Stimulated activated naive CD8-positive, alpha-beta T cell treated with anti-CD3 and anti-CD28 coated beads, Interleukin-15, Interleukin-2, amounts not matched to agents 100 U/mL and 50 U/mL, for 24 hours (primary cell): ENCODE results near the gene SP3.

Experiments
- ATAC-seq: fragments of 150-1000 bp; cut with Tn5 transposase; one replicate; pipeline ENCODE4 v1.10.0; 2021
- DNase-seq: peaks from one replicate; pipeline ENCODE4 v3.0.0; 2021

SP3 gene

DNA sequence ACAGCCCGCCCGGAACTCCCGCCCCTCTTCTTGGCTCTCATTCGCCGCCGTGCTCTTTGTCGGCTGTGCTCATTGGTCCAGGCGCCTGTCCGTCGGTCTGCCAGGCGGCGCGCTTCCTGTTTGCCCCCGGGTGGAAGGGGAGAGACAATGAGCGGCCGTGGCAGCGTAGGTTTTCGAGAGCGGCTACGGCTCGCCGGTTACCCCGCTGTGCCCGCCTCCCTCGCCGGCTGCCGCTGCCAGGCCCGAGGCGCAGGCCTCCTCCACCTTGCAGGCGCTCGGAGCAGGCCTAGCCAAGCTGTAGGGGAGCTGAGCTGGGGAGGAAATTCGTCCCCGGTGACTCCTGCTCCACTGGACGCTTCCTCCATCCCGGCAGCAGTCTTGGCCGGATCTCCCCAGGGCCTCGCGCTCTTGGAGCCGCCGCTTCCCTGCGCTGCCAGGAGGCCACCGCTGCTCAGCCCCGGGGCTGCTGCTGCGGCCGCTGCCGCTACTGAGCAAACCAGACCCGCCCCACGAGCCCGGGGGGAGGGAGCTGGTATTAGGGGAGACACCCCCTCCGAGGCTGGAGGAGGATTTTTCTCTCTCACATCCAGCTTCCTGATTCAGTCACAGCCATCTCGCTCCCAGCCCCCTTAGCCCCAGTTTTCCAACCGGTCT lies at the start of gene SP3:
Gene SP3, minus strand, starts transcription at position 2 of the 654 bp plus-strand sequence. CDS start 202 bp downstream, outside the sequence.
- peak; percentile 96 for DNase-seq
- peak; percentile 81 for ATAC-seq

DNA sequence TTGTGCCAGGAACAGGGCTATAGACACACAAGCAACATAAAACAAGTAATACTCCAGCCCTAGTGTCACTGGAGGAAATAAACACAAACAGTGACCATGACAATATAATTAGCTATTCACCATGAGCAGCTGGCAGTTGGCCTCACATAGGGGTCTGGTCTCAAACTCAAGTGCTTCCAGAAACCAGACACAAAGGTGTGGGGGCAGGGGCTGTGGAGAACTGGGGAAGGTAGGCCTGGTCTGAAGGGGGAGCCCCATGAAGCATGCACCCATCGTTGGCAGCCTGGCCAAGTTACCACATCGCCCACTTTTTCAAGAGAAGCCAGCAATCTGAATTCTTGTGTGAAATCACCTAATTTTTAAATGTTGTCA lies 49.5 kb upstream of the SP3 start:
- no peak for ATAC-seq
- DNase-seq: no peak

DNA sequence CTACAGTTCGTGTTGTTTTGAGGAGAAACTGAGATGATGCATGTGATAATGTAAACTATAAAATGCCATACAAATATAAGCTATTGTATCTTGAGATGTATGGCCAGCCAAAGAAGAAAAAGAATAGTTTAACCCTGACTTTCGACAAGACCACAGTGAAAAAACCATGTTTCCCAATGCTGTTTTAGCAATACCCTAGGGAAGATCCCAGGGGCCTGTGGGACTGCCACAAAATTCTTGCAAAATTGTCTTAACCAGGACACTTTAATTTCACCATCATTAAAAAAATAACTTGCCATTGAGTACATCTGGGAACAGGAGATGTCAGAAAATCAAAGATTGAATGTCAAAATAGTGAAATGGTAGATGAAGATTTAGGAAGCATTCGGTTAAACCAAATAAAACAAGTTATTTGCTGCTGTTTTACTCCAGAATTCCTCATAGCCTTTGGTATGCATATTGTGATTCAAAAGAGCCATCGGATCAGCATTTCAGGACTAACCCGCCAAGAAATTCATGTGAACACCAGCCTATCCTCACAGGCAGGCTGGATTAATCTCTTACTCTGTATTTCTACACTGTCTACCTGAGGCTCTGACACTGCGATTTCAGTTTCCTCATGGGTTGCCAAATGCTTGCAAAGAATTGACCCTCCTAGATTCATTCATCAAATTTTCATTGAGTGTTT lies 49.0 kb upstream of the SP3 start:
- ATAC-seq: no peak
- DNase-seq: no peak

DNA sequence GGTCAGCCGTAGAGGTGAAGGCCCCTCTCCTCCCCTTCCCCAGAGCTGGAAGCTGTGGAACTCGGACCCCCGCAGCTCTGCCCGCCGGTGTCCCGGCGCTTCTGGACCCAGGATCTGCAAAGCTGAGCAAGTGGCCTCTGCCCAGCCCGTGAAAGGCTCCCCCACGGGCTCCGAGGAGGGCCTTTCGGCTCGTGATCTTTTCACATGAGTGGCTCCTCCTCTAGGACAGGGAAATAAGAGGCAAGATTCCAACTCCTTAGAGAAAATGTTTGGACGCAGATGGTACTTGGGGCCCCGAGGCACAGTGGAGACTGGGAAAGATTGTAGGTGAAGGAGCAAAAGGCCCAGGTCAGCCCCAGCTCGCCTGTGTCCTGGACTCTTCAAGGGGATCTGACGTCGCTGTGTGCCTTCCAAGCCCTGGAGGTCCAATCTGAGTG lies 48.2 kb upstream of the SP3 start:
- DNase-seq: no peak
- ATAC-seq: no peak

DNA sequence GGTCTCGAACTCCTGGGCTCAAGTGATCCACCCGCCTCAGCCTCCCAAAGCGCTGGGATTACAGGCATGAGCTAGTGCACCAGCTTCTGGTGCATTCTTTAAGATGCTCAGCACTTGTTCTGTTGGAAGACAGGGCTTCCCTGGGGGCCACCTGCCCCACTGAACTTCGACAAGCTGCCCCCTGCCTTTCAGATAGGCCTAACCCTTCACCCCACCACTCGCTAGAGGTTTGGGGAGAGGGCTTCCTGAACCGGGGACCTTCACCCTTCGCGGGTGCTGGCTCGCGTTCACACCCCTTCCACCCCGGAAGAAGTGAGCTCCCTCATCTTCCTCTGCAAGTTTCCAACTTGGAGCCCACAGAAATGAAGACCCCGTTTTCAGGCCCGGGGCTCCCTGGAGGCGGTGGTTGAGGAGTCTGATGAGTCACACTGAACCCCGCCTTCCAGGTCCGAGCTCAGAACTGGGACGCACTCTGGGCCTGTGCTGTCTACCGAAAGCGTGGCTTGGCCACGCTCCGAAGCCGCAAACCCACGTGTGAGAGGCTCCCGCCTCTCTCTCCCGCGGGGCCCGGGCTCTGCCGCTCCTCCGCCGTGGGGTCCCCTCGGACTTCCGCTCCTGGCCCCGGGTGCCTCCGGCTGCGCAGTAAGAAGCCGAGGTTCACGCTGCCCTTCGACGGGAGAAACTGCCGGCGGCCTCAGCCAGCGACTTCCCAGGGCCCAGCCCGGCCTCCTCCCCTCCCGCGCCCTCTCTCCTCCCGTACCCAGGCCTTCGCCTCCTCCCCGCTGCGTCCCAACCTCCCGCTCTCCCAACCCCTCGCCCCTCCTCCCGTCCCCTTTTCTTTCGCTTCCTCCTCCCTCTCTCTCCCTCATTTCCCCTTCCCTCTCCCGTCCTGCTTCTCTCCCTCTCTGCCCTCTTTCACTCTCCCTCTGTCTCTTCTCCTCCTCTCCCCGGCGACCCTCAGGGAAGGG lies 47.5 kb upstream of the SP3 start:
- peak; percentile 57 for ATAC-seq
- peak; percentile 40 for DNase-seq

DNA sequence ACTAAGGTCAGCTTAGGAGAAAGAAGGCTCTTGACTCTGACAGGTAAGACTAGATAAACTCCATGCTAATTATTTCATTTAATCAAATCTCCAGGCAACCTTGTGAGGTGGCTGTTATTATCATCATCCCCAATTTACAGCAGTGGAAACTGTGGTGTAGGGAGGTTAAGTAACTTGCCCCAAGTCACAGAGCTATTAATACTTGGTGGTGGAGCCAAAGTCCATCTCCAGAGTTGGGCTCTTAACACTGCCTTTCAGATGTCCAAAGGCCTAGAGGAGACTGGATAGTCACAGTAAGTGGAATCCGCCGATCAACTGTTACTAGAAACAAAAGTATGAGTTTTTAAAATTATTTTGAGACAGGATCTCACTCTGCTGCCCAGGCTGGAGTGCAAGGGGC lies 46.6 kb upstream of the SP3 start:
- no peak for ATAC-seq
- DNase-seq: no peak

DNA sequence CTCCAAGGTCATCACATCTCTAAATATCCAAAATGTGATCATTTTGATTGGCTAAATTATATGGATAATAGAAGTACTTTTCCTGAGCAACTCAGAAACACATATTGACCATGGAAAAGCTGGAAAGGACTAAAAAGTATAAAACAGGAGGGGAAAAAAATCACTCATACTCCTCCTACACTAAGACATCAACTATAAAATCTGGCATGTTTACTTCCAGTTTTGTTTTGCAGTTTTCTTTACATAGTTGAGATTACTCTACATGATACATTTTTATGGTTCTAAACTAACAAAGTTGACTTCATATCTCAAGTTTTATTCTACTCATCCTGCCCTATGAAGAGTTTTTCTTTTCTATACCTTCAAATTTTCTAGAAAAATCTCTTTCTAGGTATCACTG lies 46.0 kb upstream of the SP3 start:
- ATAC-seq: no peak
- no peak for DNase-seq

DNA sequence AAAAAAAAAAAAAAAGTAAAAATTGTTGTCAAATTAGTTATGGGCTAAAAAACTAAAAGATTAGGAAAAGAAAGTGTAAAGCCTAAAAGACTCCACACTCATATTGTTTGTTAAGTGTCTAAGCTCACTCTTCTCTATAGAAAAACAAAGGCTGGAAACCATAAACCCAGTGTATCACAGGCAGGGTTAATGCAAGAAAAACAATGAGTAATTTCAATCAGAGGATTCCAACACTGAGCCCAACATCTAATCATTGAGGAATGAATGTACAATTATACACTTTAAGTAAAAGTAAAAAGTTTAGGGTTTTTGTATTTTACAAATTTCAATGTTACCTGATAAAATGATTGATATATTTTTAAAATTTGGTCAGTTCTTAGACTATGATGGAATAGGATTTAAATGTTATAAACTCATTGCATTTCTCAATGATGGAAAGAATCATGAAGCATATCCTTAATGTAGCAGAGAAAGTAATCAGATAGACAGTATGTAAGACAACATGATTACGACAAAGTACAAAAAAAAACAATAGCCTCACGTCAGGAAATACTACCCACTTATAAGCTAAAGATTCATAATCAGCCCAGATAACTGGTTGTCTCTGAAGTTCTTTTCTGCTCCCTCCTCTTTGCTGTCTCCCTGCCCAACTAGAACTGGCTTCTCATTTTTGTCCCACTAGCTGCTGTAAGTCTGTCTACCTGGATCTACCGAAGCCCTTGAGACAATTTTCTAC lies 44.5 kb upstream of the SP3 start:
- ATAC-seq (no peak), DNase-seq (no peak)

DNA sequence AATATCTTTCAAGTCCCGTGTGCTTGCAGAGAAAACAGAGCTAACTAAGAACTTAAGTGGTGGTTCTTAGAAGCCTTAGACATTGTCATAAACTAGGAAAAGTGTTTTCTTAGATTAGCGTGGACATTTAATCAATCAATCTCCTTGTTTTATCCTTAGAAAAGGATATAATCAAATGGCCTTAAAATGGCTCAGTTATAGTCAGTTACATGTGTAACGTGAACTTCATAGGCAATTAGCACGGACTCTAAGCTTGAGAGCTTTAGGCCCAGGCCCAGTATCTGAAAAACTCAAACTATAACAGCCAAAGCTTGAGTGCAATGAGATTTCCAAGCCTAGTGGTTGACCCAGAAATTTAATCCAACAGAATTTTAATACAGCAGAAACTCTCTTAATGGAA lies 43.5 kb upstream of the SP3 start:
- ATAC-seq: no peak

DNA sequence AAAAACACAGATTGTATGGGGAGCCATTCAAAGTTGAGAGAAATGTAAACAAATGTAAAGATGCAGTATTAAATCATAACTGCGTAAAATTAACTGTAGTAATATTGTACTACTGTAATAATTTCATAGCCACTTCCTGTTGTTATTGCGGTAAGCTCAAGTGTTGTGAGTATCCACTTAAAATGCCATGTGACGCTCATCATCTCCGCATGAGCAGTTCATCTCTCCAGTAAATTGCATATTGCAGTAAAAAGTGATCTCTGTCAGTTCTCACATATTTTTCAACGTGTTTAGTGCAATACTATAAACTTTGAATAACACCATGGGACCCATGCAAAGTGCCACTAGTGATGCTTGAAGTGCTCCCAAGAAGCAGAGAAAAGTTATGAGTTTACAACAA lies 41.8 kb upstream of the SP3 start:
- ATAC-seq: no peak
- DNase-seq: no peak

More for the DNA sequence above, 43.5 kb upstream of the SP3 start:
- DNase-seq: no peak

DNA sequence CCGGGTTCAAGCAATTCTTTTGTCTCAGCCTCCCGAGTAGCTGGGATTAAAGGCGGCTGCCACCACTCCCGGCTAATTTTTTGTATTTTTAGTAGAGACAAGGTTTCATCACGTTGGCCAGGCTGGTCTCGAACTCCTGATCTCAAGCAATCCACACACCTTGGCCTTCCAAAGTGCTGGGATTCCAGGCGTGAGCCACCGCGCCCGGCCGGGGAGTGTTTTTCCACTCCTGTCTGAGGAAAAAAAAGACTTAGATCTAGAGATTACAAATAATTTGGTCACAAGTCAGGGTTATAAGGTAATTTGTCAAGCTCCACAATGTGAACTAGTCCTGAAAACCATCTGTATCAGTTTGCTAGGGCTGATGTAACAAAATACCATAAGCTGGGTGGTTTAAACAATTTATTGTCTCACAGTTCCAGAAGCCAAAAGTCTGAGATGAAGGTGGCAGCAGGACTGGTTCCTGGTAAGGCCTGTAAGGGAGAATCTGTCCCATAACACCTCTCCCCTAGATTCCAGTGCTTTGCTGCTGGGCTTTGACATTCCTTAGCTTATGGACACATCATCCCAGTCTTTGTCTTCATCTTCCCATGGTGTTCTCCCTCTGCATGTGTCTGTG lies 40.7 kb upstream of the SP3 start:
- DNase-seq (no peak), ATAC-seq (no peak)

DNA sequence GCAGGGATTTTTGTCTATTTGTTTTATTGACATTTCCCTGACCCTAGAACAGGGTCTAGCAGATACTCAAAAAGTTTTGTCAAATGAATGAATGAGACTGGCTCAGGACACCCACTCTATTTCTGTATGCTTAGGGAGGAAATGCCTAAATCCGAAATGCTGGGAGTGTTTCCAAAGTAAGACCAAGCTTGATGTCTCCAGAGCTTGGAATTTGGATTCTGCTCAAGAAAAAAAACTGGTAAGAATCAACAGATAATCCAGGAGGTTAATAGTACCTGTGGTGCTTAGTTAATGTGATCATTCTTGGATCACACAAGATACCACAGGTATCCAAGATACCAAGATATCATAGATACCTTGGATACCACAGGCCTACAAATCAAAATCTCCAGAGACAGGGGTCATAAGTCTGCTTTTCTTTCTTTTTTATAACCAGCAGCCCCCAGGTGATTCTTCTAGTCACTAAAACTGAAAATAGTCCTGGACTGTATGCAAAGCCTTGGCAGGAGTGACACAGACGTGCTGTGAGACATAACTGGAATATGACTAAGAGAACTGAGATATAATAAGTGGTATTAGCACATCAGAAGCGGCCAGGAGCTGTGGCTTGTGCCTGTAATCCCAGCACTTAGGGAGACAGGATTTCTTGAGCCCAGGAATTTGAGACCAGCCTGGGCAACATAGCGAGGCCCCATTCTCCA lies 39.9 kb upstream of the SP3 start:
- ATAC-seq (peak; percentile 92), DNase-seq (no peak)

DNA sequence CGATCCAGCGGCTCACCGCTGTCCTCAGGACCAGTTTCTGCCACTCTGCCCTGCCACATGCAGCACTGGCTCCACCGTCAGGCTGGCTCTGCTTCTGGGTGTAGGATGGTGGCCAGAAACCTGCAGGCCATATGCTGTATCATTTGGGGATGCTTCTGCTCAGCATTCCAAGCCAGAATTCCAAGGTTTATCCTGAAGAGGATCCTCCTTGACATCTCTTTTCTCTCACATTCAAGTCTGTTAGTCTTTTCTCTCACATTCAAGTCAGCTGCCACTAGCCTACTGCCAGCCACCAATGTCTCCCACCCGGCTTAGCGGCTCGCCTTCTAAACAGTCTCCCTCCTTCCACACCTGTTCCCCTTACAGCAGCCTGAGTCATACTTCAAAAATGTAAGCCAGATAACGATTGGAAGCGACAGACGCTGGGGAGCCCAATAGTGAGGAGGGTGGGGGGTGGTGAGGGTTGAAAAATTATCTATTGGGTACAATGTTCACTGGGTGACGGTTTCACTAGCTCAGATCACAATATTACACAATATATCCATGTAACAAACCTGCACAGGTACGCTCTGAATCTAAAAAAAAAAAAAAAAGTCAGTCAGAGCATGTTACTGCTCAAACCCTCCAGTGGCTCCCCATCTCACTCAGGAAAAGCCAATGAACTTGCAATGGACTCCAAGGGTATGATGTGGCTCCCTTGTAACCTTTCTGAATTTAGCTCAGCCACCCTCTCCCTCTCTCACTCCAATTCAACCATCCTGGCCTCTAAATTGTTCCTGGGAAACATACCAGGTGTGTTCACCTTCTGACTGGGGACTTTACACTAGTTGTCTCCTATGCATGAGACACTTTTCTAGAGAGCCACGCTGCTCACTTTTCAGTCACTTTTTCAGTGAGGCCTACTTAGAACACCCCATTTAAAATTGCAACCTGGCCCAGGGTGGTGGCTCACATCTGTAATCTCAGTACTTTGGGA lies 38.8 kb upstream of the SP3 start:
- ATAC-seq: no peak
- DNase-seq: no peak

DNA sequence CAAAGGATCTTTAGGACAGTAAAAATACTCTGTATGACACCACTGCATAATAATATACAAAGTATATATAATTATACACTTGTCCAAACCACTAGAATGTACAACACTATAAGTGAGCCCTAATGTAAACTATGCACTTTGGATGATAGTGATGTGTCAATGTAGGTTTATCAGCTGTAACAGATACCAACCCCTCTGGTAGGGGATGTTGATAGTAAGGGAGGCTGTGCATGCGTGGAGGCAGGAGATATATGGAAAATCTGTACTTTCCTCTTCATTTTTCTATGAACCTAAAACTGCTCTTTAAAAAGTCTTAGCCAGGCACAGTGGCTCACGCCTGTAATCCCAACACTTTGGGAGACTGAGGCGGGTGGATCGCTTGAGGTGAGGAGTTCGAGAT lies 37.5 kb upstream of the SP3 start:
- DNase-seq (no peak), ATAC-seq (no peak)

DNA sequence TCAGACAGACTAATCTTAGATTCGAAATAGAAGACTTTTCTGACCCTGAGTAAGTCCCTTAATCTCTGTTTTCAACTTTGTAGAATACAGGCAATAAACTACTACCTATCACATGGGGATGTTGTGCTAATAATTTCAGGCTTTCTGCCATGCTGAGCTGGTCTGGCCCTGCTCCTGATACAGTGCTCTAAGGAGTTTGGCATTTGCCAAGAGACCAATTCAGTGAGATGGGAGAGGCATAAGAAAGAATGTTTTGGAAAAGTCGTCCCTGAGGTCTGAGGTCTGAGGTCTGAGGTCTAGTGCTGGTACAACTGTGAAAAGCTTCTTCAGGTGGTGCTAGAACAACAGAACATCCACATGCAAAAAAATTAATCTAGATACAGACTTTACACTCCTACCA lies 35.9 kb upstream of the SP3 start:
- ATAC-seq (no peak), DNase-seq (no peak)

DNA sequence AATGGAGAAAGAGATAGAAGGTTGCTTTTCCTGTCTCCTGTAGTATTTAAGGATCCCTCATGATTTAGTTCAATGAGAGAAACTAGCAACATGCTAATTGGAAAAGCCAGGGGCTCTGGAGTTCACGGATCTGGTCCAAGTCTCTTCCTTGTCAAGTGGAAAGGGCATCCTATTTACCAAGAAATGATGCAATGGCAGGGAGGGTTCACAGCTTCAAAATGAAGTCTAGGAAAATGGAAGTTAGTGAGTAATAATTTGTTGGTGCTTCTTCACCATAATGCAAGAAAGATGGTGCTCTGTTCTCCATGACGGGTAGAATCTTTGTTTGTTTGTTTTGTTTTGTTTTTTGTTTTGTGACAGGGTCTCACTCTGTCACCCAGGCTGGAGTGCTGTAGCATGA lies 34.6 kb upstream of the SP3 start:
- ATAC-seq (no peak), DNase-seq (no peak)

DNA sequence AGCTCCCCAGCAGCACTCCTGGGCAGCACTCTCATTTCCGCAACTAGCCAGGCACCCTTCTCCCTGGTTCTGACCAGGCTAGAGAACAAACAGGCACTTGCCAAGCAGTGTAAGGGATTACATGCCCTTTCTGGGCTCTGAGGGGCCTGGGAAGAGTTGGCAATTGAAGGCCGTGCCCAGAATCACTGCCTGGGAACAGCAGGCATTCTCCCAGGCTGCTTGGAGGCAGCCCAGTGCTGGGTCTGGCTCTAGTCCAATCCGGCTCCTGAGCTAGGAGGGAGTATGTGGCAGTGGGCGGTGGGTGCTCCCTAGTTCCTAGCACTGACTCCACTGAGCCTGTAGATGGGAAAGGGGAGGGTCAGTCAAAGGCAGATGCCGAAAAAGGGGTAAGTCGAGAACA lies 34.1 kb upstream of the SP3 start:
- no peak for ATAC-seq
- no peak for DNase-seq

DNA sequence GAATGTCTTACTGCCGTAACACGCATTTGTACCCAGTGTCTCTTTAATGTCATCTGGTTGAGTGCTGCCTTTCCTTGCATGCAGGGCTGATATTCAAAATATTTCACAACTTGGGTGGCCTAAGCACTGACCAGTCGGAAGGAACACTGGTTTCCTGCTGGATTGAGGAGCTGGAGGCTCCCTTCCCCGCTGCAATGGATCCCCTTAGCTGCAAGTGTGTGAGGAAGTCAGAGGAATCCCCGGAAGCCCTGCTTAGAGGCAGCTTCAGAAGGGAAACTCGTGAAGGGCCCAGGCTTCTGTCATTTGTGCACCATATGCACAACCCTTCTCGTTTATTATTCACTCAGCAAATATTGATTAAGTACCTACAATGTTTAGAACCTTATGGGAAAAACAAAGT lies 33.2 kb upstream of the SP3 start:
- no peak for ATAC-seq
- no peak for DNase-seq

DNA sequence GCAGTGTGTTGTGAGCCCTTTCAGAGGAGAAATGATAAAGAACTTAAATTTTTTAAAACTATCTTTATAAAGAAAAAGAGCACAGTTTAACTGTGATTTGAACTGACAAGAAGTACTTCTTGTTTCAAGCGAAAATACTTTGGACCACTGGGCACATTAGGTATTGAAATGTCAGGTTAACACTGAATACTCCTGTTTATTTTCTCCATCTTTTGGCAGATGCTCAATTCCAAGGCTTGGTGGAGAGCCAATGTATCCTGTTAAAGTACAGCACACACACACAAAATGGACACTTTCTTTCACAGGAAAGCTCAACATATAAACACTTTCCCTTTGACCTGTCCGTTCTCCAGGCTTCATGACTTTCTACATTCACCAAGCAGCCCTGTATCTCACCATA lies 32.6 kb upstream of the SP3 start:
- DNase-seq: no peak
- no peak for ATAC-seq

DNA sequence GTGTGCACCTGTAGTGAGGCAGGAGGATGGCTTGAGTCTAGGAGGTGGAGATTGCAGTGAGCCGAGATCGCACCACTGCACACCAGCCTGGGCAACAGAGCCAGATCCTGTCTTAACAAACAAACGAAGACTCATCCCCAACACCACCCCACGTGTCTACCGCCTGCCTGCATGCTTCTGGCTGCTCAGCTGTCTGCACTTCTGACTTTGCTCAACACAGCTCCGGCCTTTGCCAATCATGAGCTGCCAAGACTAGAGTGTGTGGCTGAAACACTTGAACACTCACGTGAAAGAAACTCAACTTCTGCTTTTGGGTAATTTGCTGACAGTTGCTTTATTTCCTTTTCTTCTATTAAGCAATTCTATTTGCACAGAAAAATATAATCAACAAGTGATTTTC lies 32.1 kb upstream of the SP3 start:
- ATAC-seq: peak; percentile 43
- DNase-seq: no peak
